Measurements from ENCODE around the gene BCR.

- TF ChIP-seq CTCF (IDR thresholded peaks at IDR 0.05; ENCODE audit: insufficient read depth, low read length): no peak
- no peak for TF ChIP-seq POLR2AphosphoS5 (IDR thresholded peaks at IDR 0.05; ENCODE audit: low read depth)
- TF ChIP-seq REST (IDR thresholded peaks at IDR 0.05; ENCODE audit: insufficient replicate concordance, low read depth): no peak
- no peak for TF ChIP-seq SPI1 (IDR thresholded peaks at IDR 0.05; ENCODE audit: borderline replicate concordance, low read depth)
These were observed 100.7 kb downstream of the BCR start for GRCh38 chr22:23281053-23281405.
